LoVo (cell line): ENCODE measurements around the gene FLT3.
"Not testable (repeated sequence)": the region's sequence is repeated elsewhere in the genome, so short reads cannot be mapped to it uniquely, and the experiment has no call there.

ENCODE experiments used
- DNase-seq: peaks from one replicate; pipeline ENCODE4 v3.0.0-alpha.2; 2016; ENCODE audit warnings: low spot score

FLT3 gene

DNA sequence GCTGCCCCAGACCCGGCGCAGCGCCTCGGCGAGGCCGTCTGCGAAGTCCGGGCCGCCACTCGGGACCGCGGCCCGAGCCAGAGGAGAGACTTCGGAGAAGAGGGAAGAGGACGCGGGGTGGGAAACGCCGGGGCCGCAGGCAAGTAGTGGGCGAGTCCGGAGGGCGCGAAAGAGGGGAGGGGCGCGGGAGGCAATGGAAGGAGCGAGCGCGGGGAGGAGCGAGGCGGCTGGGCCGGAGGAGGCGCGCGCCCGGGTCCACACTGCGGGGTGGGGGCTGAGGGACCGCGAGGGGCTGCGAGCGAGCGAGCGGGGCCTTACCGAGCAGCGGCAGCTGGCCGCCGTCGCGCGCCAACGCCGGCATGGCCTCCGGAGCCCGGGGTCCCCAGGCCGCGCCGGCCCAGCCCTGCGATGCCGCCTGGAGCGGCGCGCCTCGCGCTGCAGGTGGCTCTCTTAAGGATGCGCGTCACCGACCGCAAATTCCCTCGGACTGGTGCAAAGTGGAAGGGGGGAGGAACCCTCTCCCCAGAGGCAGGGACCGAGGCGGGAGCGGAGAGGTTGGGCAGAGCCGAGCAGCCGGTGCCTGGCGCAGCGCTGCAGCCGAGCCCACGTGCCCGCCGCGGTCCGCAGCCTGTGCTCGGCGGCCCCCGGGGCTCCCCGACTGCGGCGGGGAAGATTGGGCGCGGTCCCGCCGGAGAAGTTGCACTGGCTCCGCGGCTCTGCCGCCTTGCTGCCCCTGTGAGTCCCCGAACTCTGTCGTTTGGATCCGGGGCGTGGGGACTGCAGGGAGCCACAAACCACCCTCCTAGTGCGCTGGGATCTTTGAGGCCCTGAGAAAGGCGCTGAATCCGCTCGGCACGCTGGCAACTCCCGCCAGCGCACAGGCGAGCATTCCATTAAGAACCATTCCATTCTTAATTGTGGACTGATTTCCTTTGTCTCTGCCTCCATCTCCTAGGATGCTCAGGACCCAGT, at the start of gene FLT3:
Gene FLT3 (minus strand): TSS at position 427 of the 972 bp plus-strand sequence. CDS start 66 bp downstream, at position 361.
- DNase-seq: peak; percentile 51

DNA sequence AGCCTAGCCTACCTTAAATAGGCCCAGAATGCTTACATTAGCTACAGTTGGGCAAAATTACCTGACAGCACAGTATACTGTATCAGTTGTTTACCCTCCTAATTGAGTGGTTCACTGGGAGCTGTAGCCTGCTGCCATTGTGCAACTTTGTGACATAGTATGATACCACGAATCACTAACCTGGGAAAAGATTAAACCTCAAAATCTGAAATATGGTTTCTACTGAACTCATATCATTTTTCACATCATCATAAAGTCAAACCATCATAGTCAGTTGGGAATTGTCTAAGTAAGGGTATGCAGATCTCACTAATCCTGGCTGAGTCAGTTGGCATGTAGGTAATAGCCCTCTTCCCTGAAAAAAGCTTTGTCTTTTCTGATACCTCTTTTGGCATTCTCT, 47.1 kb upstream of the FLT3 start:
- no peak for DNase-seq

DNA sequence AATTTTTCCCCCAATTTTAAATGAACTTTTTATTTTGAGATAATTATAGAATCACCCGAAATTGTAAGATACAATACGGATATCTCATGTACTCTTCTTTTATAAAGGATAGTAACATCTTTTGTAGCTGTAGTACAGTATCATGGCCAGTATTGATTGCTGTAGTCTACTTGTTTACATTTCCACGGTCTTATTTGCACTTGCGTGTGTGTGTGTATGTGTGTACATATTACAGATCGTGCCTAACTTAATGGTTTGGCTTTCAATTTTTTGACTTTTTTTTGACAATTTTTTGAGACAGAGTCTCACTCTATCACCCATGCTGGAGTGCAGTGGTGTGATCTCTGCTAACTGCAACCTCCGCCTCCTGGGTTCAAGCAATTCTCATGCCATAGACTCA, 44.7 kb upstream of the FLT3 start:
- DNase-seq: no peak

DNA sequence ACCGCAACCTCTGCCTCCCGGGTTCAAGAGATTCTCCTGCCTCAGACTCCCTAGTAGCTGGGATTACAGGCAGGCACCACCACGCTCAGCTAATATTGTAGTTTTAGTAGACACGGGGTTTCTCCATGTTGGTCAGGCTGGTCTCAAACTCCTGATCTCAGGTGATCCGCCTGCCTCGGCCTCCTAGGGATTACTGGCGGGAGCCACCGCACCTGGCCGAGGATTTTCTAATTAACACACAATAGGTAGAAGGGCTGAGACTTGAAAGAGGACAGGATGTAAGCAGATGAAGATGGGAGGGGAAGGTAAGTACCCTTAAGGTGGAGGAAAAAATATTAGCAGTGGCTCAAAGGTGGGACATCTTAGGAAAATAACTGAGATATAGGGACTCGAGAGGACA, 41.2 kb upstream of the FLT3 start:
- DNase-seq: not testable (repeated sequence)

DNA sequence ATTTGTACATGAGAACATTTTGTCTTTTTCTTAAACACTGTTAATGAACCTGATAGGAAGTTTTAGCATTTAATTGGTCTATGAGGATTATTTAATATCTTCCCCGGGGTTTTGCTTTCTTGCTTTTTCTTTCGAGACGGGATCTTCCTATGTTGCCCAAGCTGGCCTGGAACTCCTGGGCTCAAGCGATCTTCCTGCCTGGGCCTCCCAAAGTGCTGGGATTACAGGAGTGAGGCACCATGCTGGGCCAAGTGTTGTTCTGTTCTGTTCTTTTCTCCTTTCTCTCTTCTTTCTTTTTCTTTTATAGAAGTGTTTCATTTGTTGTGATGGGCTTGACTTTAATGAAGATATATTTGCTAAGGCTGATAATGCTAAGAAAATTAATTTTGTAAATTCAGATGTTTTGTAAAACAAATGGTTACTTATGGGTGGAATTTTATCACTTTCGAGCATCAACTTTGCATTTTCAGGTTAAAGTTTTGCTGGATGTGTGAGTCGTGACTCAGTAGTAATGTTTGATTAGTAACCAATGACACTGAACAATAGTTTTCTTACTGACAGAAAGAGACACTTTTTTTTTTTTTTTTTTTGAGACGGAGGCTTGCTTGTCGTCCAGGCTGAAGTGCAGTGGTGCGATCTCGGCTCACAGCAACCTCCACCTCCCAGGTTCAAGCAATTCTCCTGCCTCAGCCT, 40.2 kb upstream of the FLT3 start:
- DNase-seq: no peak

DNA sequence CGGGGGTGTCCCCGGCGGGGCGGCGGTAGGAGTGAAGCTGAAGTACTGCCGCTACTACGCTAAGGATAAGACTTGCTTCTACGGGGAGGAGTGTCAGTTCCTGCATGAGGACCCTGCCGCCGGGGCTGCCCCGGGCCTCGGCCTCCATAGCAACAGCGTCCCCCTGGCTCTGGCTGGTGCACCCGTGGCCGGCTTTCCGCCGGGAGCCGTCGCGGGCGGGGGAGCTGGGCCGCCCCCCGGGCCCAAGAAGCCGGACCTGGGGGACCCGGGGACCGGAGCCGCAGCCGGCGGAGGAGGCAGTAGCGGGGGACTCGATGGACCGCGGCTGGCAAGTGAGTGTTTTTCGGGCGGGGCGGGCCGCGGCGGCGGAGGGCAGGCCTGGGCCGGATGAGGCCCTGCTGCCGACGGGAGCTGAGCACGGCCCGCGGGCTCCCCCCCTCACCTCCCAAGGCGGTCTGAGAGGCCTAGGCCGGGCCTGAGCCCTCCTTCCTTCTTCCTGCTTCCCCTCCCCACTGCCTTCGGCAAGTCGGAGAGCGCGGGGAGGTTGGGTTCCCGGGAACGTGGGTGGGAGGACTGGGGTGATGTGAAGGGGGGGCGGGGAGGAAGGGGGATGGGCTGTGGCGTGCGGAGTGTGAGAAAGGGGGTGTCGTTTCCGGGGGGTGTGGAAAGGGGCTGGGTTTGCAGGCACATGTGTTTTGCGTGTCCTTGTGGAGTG, 38.5 kb upstream of the FLT3 start:
- peak; percentile 65 for DNase-seq

DNA sequence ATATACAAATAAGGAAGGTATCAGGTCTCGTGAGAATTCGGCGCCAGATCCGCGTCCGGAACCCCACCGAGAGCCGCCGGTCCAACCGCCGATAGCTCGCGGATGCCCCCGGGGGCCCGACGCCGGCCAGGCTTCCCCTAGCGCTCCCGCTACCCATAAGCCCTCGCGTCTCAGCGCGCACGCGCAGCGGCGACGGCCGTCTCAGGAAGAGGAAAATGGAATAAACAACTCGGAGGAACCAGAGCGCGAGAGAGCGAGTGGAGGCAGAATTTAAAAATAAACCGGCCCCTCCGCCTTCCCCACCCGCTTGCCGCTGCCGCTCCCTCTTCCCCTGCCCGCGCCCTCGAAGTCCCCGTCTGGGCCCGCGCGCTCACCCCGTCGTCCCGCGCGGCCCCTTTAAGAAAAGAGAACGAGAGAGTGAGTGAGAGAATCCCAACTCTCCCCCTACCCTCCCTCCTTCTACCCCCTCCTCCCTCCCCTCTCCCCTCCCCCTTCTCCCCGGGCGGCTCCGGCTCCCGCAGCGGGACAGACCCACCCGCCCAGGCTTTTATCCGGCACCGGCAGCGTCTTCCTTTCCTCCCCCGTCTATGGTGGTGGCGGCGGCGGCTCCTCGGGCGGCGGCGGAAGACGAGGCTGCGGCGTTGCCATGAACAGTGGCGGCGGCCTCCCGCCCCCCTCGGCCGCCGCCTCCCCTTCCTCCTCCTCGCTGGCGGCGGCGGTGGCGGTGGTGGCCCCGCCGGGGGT, 37.8 kb upstream of the FLT3 start, which contains the start of gene PAN3:
Gene PAN3 (plus strand): TSS at position 534 of the 744 bp plus-strand sequence. CDS start 113 bp downstream, at position 647.
- peak; percentile 90 for DNase-seq

DNA sequence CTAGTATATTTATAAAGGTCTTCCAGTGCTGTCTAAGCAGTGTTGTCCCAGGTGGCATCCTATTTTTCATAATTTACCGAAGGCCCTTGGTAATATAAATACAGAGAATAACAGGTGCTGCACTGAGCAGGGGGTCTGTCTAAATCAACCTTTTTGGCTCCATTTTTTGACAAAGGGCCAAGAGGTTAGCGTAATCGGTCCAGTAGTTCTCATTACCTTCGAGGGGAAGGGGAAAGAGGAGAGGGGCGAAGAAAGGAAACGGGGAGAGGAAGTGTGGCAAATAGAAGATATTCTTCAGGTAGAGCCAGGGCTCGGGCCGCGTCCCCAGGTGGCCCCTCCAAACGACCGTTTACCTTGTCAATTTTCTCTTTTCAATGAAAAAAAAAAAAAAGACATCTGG, 37.2 kb upstream of the FLT3 start:
- no peak for DNase-seq

DNA sequence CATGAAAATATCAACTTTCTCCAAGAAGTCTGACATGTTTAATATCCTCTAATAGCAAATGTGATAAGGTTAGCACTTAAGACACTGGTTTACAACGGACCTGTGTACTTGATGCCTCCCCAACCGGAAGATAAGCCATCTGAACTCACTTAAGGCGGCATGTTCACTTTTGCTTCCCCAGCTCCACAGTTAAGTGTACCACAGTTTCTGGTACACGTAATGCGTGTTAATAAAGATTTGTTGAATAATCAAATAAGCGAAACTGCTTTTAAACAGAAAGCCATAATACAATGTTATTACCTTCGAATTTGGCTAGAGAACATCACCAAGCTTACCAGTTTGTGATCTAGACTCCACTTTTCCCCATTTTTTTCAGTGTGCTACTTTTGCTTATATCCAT, 36.5 kb upstream of the FLT3 start:
- no peak for DNase-seq

DNA sequence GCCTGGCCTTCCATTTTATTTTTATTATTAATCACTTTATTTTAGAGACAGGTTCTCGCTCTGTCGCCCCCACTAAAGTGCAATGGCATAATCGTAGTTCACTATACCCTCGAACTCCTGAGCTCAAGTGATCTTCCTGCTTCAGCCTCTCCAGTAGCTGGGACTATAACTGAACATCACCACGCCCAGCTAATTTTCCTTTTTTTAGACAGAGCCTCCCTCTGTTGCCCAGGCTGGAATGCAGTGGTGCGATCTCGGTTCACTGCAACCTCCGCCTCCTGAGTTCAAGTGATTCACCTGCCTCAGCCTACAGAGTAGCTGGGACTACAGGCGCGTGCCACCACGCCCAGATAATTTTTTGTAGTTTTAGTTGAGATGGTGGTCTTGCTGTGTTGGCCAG, 31.3 kb upstream of the FLT3 start:
- DNase-seq: no peak

DNA sequence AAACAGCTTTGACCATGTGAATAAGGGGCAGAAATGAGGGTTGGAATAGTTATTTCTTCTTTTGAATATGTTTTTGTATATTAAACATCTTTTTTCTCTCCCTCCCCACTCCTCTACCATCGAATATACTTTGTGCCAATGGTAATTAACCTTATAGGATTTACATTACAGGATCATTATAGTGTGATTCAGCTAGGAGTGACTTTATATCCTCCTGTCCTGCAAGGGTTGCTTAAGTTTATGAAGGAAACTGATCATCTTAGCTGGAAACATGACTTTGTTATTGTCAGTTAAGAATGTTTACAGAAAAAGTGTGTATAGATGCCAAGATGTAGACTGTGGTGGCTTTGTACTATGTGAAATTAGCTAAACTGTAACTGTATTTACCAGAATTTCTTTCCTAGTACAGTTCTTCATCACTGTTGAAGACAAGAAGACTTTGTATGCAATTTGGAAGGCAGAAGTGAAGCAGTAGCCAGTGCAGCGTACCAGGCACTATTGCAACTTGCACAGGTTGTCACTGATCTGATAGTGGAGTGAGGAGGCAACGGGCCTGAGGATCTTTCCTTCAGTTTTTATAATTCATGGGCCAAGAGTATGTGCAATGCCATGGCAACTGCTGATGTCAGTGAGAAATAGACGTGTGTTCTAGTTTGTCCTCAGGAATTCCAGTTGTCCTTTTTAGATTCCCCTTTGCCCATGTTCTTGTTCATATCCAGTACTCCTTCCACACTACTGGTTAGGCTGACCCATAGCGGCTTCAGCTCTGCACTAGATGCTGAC, 29.7 kb upstream of the FLT3 start:
- no peak for DNase-seq

DNA sequence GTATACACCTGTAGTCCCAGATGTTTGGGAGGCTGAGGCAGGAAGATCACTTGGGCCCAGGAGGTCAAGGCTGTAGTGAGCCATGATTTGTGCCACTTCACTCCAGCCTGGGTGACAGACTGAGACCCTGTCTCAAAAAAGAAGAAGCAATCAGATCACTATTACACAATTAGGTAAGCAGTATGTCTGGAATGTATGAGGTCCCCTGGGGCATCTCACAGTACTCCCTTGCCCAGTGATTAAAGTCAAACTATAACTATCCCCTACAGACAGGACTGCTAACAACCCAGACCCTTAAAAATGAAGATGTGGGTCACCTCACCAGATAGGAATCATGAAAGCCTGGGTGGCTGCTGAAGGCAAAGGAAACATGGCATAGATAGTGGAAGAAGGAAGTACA, 28.6 kb upstream of the FLT3 start:
- no peak for DNase-seq

DNA sequence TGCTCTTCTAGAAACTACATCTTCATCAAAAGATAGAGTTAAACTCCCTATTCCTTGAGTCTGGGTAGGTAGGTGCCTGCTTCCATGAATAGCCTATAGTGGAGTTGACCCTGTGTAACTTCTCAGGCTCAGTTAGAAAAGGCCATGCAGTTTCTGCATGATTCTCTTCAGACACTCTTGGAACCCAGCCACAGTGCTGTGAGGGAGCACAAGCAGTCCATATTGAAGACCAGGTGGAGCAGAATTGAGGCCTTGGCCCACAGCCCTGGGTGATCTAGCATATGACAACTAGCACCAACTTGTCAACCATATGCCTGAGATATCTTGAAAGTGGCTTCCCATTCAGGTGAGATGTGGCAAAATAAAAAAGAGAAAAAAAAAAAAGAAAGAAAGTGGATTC, 27.7 kb upstream of the FLT3 start:
- DNase-seq: no peak

DNA sequence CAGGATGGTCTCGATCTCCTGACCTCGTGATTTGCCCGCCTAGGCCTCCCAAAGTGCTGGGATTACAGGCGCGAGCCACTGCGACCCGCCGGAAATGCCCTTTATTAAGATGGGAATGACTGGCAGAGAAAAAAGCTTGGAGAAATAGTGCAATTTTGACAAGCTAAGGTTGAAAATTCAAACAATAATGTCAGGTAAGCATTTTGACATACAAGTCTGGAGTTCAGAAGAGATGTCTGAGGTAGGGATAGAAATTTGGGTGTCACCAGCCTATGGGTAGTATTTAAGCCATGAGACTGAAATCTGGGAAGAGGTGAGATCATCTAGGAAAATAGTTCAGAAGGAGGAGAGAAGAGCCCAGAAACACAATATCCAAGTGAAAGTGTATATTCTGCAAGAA, 20.8 kb upstream of the FLT3 start:
- no peak for DNase-seq

DNA sequence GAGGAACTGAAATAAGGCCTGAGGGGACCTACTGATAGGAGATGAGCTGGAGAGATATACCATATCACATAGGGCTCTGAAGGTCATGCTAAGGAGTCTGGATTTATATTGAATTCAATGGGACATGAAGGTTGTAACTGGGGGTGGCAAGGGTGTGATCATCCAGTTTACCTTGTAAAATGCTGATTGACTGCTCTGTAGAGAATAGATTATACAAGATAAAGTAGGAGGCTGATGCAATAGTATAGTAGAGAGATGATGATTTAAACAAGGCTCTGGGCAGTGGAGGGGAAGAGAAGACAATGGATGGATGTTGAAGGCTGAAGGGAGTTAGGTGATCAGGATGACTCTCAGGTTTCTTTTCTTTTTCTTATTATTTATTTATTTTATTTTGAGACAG, 19.9 kb upstream of the FLT3 start:
- no peak for DNase-seq

DNA sequence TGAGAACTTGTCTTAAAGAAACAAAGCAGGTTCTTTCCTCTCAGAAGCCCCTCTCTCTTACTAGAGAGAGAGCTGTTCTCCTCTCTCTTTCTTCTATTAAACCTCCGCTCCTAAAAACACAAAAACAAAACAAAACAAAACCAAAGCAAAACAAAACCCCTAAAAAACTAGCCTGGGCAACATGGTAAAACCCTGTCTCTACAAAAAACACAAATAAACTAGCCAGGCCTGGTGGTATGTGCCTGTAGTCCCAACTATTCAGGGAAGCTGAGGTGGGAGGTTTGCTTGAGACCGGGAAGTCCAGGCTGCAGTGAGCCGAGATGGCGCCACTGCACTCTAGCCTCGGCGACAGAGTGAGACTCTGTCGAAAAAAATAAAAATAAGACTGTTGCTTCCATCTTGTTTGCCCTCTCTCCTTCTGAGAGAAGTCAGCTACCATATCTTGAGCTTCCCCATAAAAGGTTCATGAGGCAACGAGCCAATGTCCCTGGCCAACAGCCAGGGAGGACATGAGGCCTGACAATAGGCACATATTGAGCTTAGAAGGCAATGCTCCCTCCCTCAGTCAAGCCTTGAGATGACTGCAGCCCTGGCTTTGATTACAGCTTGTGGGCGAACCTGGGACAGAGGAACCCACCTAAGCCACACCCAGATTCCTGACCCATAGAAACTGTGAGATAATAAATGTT, 17.5 kb upstream of the FLT3 start:
- peak; percentile 40 for DNase-seq

DNA sequence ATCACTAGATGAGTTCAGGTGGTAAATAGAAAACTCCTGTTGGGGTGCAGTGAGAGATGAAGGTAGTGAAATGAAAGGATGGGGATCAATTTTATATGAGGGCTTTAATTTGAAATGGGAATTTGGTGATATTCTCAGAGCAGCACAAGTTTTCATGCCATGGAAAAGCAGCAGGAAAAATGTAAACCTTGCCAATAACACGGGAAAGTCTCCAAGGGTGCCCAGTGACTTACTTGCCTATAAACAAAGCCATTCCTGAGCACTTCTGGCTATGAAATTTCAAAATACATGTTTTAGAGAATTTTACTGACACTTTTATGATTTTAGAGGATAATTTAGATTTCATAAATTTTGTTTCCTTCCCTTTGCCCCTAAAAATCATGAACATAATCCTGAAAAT, 16.4 kb upstream of the FLT3 start:
- no peak for DNase-seq

DNA sequence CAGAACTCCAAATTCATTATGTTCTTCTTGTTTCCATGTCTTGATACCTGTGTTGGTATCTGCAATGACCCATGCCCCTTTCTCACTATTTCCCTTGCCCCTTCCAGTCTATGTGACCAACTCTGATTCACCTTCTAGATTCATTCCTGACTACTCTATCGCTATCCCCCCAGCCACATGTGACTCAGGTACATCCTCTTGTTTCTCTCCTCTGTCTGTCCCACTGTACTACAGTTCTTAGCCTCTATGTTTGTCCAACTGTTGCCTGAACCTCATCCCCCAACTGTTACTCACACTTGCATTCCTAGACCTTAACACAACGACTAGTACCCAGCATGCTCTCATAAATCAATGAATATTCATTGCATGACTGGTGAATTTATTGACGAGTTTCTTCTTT, 10.0 kb upstream of the FLT3 start:
- DNase-seq: no peak

DNA sequence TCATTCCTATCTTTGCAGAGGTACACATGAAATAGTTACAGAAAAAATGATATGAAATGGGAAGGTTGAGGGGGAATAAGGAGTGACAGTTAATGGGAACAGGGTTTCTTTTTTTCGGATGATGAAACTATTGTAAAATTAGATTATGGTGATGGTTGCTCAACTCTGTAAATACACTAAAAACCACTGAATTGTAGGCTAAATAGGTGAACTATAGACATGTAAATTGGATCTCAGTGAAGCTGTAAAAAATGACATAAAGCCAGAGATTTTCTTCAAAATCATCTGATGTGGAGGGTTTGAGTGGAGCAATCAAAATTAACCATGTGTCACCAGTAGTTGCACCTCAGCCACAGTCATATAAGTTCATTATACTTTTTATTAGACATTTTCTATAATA, 6.6 kb upstream of the FLT3 start:
- DNase-seq: no peak

DNA sequence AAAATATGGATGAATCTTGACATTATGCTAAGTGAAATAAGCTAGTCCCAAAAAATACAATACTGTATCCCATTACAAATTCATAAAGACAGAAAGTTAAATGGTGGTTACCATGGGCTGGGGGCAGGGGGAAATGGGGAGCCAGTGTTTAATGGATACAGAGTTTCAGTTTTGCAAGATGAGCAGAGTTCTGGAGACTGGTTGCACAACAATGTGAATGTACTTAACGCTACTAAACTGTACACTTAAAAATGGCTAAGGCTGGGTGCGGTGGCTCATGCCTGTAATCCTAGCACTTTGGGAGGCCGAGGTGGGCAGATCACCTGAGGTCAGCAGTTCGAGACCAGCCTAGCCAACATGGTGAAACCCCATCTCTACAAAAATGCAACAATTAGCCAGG, 1.5 kb upstream of the FLT3 start:
- DNase-seq: not testable (repeated sequence)
